ENCODE measurements around the gene MARCHF7.

DNA sequence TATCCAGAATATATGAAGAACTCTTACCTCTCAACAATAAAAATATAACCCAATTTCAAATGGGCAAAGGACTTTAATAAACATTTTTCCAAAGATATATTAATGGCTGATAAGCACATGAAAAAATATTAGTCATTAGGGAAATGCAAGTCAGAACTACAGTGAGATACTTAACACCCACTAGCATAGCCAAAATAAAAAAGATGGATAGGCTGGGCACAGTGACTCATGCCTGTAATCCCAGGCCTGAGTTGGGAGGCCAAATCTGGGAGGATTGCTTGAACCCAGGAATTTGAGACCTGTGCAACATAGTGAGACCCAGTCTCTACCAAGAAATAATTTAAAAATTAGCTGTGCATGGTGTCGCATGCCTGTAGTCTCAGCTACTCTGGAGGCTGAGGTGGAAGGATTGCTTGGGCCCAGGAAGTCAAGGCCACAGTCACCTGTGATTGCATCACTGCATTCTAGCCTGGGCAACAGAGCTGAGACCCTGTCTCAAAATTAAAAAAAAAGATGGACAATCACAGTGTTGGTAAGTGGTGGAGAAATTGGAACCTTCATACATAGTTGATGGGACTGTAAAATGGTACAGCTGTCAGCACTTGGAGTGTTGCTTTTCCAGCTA lies 25.1 kb downstream of the MARCHF7 start:
- TF ChIP-seq POLR2A (IDR thresholded peaks at IDR 0.05) = no peak
- TF ChIP-seq, protein P1, sequence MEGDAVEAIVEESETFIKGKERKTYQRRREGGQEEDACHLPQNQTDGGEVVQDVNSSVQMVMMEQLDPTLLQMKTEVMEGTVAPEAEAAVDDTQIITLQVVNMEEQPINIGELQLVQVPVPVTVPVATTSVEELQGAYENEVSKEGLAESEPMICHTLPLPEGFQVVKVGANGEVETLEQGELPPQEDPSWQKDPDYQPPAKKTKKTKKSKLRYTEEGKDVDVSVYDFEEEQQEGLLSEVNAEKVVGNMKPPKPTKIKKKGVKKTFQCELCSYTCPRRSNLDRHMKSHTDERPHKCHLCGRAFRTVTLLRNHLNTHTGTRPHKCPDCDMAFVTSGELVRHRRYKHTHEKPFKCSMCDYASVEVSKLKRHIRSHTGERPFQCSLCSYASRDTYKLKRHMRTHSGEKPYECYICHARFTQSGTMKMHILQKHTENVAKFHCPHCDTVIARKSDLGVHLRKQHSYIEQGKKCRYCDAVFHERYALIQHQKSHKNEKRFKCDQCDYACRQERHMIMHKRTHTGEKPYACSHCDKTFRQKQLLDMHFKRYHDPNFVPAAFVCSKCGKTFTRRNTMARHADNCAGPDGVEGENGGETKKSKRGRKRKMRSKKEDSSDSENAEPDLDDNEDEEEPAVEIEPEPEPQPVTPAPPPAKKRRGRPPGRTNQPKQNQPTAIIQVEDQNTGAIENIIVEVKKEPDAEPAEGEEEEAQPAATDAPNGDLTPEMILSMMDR (IDR thresholded peaks at IDR 0.05) = no peak

Measured in esophagus squamous epithelium (tissue), 4 donors.